GM12891 (cell line): ENCODE measurements around the gene SMCO3.

Source experiments
- DNase-seq: peaks from one replicate; pipeline ENCODE4 v3.0.0; 2011; ENCODE audit warnings: low spot score; ENCODE audit not compliant: insufficient read length
- FAIRE-seq: peaks from 2 replicates; lab custom pipeline; 2011; peaks lifted over from hg19 to GRCh38; lab: Jason Lieb, UNC
- PAX5 ChIP-seq: IDR thresholded peaks from 2 replicates; pipeline ENCODE4 v1.6.1; 2011; ENCODE audit warnings: low read length, moderate library complexity, mild to moderate bottlenecking; ENCODE audit not compliant: insufficient read depth, severe bottlenecking
- POLR2A ChIP-seq: IDR thresholded peaks from 2 replicates; pipeline ENCODE4 v1.6.1; 2011; ENCODE audit warnings: low read depth, low read length, control low read depth
- POLR2AphosphoS5 ChIP-seq: IDR thresholded peaks from 2 replicates; pipeline ENCODE4 v1.6.1; 2011; ENCODE audit warnings: low read depth, low read length, control low read depth
- POU2F2 ChIP-seq: IDR thresholded peaks from 2 replicates; pipeline ENCODE4 v1.6.1; 2011; ENCODE audit warnings: low read depth, mild to moderate bottlenecking, control low read depth, low read length, moderate library complexity
- SPI1 ChIP-seq: IDR thresholded peaks from 2 replicates; pipeline ENCODE4 v1.6.1; 2011; ENCODE audit warnings: low read depth, low read length, control low read depth
- TAF1 ChIP-seq: IDR thresholded peaks from 2 replicates; pipeline ENCODE4 v1.6.1; 2011; ENCODE audit warnings: low read depth, low read length, control low read depth

Gene SMCO3

DNA sequence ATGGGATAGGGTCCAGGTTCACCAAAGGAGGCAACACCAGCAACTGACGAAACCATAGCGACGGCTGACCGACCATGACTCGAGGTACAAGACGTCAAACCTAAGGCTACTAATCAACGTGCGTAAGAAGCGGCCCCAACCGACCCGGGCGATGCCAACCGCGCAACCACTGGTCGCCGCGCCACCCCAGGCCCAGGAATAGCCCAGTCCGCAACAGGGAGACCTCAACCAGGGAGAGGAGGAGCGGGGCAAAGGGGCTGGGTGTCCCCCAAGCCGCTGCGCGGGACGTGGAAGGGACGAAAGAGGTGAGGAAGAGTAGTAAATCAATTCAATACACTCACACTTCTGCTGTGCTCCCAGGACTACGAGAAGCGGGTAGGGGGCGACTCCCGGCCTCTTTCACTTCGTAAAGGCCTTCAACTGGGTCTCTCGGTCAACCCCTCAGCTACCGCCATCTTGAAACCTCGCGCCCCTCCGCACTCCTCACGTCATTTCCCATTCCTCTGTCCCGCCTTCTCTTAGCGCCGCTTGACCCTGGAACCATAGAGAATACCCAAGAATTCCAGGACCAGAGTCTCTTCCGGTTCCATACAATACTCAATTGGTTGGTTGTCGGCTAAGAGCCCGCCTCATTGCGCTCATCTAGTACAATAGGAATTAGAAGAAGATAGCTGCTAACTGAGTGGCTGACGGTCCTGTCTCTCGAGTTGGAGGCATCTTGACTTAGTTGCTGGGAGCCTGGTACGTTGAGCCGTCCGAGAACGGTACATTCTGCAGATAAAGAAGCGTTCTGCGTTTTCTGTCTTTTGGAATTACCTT lies 10.8 kb downstream of the SMCO3 start, which contains the start of the genes C12orf60 and WBP11:
TSS of gene C12orf60 (plus strand) at position 660 of the 819 bp plus-strand sequence. CDS start 19,266 bp downstream, outside the sequence.
TSS of gene WBP11 (minus strand) at position 468 of the 819 bp plus-strand sequence. CDS start 2,095 bp downstream, outside the sequence.
- FAIRE-seq (peak; percentile 96), DNase-seq (peak; percentile 62)
- TF ChIP-seq TAF1 (peak; percentile 93), SPI1 (no peak), PAX5 (peak; percentile 21), POLR2AphosphoS5 (peak; percentile 83), POLR2A (peak; percentile 89), POU2F2 (peak; percentile 41; the same call in 1 of the 2 replicates)

DNA sequence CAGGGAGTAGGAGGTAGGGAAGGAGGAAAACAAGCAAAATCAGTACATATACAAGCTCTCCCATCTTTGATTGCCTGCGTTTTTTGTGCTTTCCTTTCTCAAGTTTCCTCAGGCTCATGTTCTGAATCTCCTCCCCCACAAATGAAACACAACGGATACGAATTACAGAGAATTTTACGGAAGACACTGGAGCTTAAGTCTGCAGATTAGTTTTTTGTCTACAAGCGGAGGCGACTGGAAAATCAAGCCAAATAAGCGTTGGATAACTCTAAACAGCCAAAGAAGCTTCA lies 11.3 kb downstream of the SMCO3 start:
- no peak for DNase-seq
- TF ChIP-seq POLR2AphosphoS5: no peak
- no peak for TF ChIP-seq PAX5
- TF ChIP-seq SPI1: no peak
- TF ChIP-seq POLR2A: no peak
- no peak for TF ChIP-seq TAF1
- no peak for FAIRE-seq

DNA sequence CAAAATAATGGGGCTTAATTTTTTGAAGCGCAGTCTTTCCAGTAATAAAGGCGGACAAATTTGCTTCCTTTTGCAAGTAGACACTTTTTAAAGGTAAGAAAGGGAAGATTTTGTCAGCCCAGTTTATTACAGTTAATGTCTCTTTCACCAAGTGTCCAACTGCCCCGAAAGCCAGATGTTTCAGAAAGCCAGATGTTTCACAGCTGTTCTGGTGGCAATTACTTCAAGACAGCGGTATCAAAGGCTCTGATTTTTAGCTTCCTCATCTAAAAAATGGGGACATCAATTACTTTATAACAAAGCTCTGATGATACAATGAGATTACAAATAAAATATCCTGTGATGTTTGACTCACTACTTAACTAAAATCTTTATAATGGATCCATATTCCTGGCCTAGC lies 11.7 kb downstream of the SMCO3 start:
- DNase-seq (no peak), FAIRE-seq (no peak)
- TF ChIP-seq PAX5 (no peak), TAF1 (no peak), POLR2AphosphoS5 (no peak), SPI1 (no peak), POLR2A (no peak), POU2F2 (no peak)

DNA sequence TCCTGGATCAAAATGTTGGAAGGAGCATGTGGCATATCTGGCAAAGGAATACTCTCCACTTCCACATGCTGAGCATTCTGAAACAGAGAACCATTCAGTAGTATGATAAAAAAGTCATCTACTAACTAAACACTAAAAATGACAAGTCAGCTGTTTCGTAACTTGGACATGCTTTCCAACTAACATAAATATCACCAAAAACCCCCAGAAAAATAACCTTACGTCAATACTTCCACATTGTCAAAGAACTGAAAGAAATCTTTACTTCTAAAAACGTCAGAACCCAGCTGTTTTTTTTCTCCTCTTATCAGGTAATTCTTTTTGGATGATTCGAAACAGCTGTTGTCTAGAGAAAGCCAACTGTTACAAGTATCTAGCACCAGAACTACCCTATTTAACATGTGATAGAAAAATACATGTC lies 18.9 kb downstream of the SMCO3 start:
- FAIRE-seq (no peak), DNase-seq (no peak)
- TF ChIP-seq PAX5 (no peak), POU2F2 (no peak), POLR2A (no peak), SPI1 (no peak), POLR2AphosphoS5 (no peak), TAF1 (no peak)

DNA sequence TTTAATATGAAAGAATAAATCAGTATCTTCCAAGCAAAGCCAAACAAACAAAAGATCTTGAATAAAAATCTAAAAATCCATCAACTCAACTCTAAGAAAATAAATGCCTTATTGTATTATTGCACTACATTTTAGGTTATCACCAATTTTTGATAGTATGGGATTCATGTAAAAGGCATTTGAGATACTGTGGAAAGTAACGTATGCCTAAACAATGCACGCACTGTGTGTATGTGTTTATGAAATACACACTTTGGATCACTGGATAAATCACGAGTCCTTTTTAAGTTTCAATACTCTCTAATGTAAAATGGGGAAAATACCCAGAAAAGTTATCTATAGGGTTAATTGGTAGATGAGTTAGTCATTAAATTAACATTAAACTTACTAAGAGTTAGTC lies 28.4 kb downstream of the SMCO3 start:
- DNase-seq (no peak), FAIRE-seq (no peak)
- TF ChIP-seq POLR2AphosphoS5: no peak
- TF ChIP-seq POLR2A: no peak
- TF ChIP-seq POU2F2: no peak
- no peak for TF ChIP-seq PAX5
- TF ChIP-seq TAF1: no peak
- TF ChIP-seq SPI1: no peak

DNA sequence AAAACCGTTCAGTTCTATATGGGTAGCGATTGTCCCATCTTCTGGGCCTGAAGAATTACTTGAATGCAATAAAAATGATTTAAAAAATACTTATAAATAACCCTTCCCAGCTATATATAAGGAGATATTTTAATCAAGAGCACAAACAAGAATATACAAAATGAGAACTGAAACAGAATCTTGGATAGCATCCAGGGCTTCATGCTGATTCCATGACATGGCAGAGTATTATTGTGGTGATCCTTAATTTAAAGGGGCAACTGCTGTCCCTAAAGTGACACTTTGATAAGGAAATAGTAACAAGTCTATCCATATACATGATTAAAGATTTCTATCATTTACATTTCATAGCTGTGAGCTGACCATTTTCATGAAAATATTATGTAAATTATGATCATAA lies 29.5 kb downstream of the SMCO3 start:
- FAIRE-seq (no peak), DNase-seq (no peak)
- no peak for TF ChIP-seq POU2F2
- TF ChIP-seq SPI1: no peak
- TF ChIP-seq TAF1: no peak
- TF ChIP-seq POLR2AphosphoS5: no peak
- TF ChIP-seq PAX5: no peak
- TF ChIP-seq POLR2A: no peak

DNA sequence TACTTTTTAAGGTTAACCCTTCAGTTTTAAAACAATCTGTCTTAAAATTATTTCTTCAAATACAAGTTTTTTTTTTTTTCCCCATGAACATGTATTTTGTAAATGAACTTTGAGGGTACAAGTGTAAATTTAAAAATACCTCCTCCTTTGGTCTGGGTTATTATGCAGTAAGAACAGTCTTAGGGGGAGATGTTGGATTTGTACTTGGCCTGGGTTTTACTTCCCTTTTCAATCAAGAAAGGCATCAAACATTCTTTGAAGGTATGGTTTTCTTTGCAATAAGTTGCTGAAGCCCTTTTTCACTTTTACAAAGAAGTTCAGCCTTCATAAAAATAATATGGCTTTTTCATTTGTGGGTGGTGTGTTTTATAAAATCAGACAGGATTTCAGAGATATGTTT lies 31.2 kb downstream of the SMCO3 start:
- no peak for DNase-seq
- TF ChIP-seq POU2F2 (no peak), SPI1 (no peak), PAX5 (no peak), TAF1 (no peak), POLR2AphosphoS5 (no peak), POLR2A (no peak)
- FAIRE-seq: peak; percentile 35

DNA sequence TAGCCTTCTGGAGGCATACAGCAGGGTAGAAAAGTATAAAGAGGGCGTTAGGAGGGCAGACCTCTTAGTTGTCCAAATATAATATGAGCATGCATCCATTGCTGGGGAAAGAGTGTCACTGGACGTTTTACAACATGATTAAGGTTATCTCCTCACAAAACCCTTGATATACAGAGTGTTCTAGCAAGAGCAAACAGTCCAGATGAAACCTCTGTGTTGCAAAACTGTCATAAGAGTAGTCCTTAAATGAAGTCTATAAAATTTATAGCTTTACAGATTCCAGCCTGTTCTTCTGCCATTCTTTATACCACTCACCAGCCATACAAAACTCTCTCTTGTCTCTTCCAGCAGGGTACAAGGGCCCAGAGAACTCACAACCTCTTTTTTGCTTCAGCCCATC lies 32.4 kb downstream of the SMCO3 start:
- DNase-seq: no peak
- no peak for FAIRE-seq
- TF ChIP-seq POLR2AphosphoS5 (no peak), PAX5 (no peak), SPI1 (no peak), TAF1 (no peak), POLR2A (no peak), POU2F2 (no peak)

DNA sequence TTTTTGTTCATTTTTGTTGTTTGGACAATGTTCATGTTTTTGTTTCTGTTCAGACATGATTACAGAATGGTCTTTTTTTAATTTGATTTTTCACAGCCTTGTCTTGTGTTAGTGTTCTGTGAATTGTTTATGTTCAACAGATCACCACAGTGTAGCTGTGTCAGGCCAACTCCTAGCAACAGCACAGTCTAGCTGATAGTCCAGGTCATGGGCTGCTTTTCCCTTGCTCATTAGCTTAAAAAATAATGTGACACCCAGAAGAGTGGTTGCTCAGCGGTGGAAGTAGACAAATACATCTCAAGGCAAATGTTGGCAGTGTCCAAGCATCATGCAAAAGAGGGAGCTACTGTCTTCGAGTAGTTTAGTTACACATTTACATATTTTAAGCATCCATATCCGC lies 33.1 kb downstream of the SMCO3 start:
- FAIRE-seq (peak; percentile 38), DNase-seq (no peak)
- no peak for TF ChIP-seq POU2F2
- TF ChIP-seq POLR2A: no peak
- TF ChIP-seq POLR2AphosphoS5: no peak
- no peak for TF ChIP-seq PAX5
- TF ChIP-seq TAF1: no peak

DNA sequence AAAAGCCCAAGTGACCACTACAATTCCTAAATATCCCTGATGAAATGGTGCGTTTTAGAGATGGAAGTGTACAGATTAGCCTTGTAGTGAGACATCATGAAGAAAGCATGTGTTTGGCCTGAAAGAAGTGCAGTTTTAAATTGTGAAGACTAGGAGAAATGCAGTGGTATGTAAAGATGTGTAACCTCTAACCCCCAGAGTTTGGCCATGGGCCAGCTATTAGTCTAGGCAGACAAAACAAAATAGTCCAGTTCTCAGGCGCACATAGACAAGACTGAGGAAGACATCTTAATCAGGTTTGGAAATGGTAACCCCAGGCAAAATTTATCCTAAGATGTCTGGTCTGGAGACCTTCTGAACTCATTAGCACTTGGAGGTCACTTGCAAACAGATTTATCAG lies 34.1 kb downstream of the SMCO3 start:
- no peak for DNase-seq
- no peak for FAIRE-seq
- TF ChIP-seq TAF1 (no peak), PAX5 (no peak), SPI1 (no peak), POLR2A (no peak), POLR2AphosphoS5 (no peak), POU2F2 (no peak)
